HG03439 (cell line): ENCODE measurements around the gene TMEM53.

Experiments
- ATAC-seq: cut with Tn5 transposase; IDR thresholded peaks from one replicate; pipeline ENCODE4 v1.9.1; 2021; ENCODE audit warnings: mild to moderate bottlenecking, moderate library complexity; ENCODE audit not compliant: unreplicated experiment

TMEM53 gene

GRCh38 chr1:44606701-44607281 lies 67.5 kb downstream of the TMEM53 start:
- no peak for ATAC-seq

- ATAC-seq, result no peak
Observed at GRCh38 chr1:44605914-44606615, 68.2 kb downstream of the TMEM53 start.

GRCh38 chr1:44604157-44604955 lies 69.9 kb downstream of the TMEM53 start:
- ATAC-seq, result no peak

GRCh38 chr1:44603718-44604117 lies 70.6 kb downstream of the TMEM53 start:
- no peak for ATAC-seq
